HCT116 (cell line): Measurements from ENCODE around the gene TFCP2. TPM values are rescaled to one million over a fixed set of nuclear protein-coding genes. Genes with fewer than 3 reads are reported as not detected.

Experiments used
- ATAC-seq: fragments of 200-7000 bp; cut with Tn5 transposase; 2 replicates; pipeline ENCODE4 v1.9.1; 2020; ENCODE audit warnings: mild to moderate bottlenecking, moderate library complexity
- BruUV-seq: library from RNA; stranded (reverse); fragments of 400-500 nt; replicated peaks from 2 replicates; lab custom pipeline; 2021; lab: Mats Ljungman, UMichigan
- CTCF ChIA-PET: fragments of 300-600 bp; sonication (Branson Sonifier 250); formaldehyde crosslinking; loops from one replicate; lab custom pipeline; 2021; ENCODE audit warnings: antibody characterized with exemption; lab: Charles Lee
- POLR2A ChIA-PET: fragments of 300-600, 350-600 bp; sonication (Branson Sonifier 250); formaldehyde crosslinking; loops from one replicate; lab custom pipeline; 2021; ENCODE audit warnings: antibody characterized with exemption; lab: Charles Lee
- RAD21 ChIA-PET, 2 experiments: fragments of 300-600 bp; sonication (Branson Sonifier 250); formaldehyde crosslinking; loops; one replicate each; lab custom pipeline; 2023; ENCODE audit warnings: low total read pairs in 2 of 2; ENCODE audit not compliant: uncharacterized antibody in 2 of 2, unreplicated experiment in 2 of 2, low non-redundant PET in 1 of 2; lab: Charles Lee
- DNase-seq: peaks from one replicate; pipeline ENCODE4 v3.0.0-alpha.2; 2010; ENCODE audit warnings: low read depth, low spot score
- H2AFZ ChIP-seq: fragments of 200-600 bp; shearing (Covaris generic), sonication (generic); 2 replicates; pipeline ENCODE4 v1.6.1; 2017; ENCODE audit warnings: low read depth, mixed run types, mixed read lengths, antibody characterized with exemption, low read length; ENCODE audit not compliant: poor library complexity, severe bottlenecking
- H3K27ac ChIP-seq: 2 replicates; pipeline ENCODE4 v1.5.1; 2012; ENCODE audit warnings: low read depth, low read length
- H3K27me3 ChIP-seq: fragments of 200-600 bp; sonication (generic); 2 replicates; pipeline ENCODE4 v1.6.1; 2016; ENCODE audit warnings: mixed run types, low read length, mixed read lengths; ENCODE audit not compliant: insufficient read depth
- H3K36me3 ChIP-seq, 2 experiments: fragments of 200-500 bp in 1 of 2; fragments of 200-600 bp in 1 of 2; sonication (Bioruptor generic) in 1 of 2; sonication (generic) in 1 of 2; 2 replicates each; pipeline versions ENCODE4 v1.5.1 to v1.6.1; 2014 to 2016; ENCODE audit warnings: low read length in 2 of 2, inconsistent platforms in 1 of 2, mixed read lengths in 1 of 2, mixed run types in 1 of 2; ENCODE audit not compliant: insufficient read depth in 2 of 2, control insufficient read depth in 1 of 2
- H3K4me1 ChIP-seq, 2 experiments: fragments of 200-600 bp in 1 of 2; sonication (generic) in 1 of 2; 2 replicates each; pipeline versions ENCODE4 v1.5.1 to v1.6.1; 2012 to 2017; ENCODE audit warnings: low read length in 2 of 2, inconsistent platforms in 1 of 2, mild to moderate bottlenecking in 1 of 2, mixed read lengths in 1 of 2, mixed run types in 1 of 2, moderate library complexity in 1 of 2; ENCODE audit not compliant: insufficient read depth in 2 of 2, control insufficient read depth in 1 of 2
- H3K4me2 ChIP-seq: fragments of 200-600 bp; sonication (generic); 2 replicates; pipeline ENCODE4 v1.6.1; 2017; ENCODE audit warnings: mixed run types, low read length, mixed read lengths
- H3K4me3 ChIP-seq, 2 experiments: fragments of 200-600 bp in 1 of 2; sonication (generic) in 1 of 2; replicated peaks in 1 of 2; 2 replicates each; pipeline ENCODE4 v1.5.1; 2011 to 2016; ENCODE audit warnings: low read length in 2 of 2, control low read depth in 1 of 2, low read depth in 1 of 2, mild to moderate bottlenecking in 1 of 2, mixed read lengths in 1 of 2, mixed run types in 1 of 2
- H3K79me2 ChIP-seq: fragments of 200-600 bp; sonication (generic); 2 replicates; pipeline ENCODE4 v1.6.1; 2017; ENCODE audit warnings: mild to moderate bottlenecking, mixed run types, low read length, moderate library complexity, mixed read lengths; ENCODE audit not compliant: insufficient read depth
- H3K9ac ChIP-seq: fragments of 200-600 bp; sonication (generic); 2 replicates; pipeline ENCODE4 v1.6.1; 2016; ENCODE audit warnings: low read length, mixed read lengths
- H3K9me2 ChIP-seq: fragments of 200-600 bp; sonication (generic), shearing (Covaris generic); 2 replicates; pipeline ENCODE4 v1.6.1; 2017; ENCODE audit warnings: mixed run types, mild to moderate bottlenecking, moderate library complexity; ENCODE audit not compliant: insufficient read depth
- H3K9me3 ChIP-seq, 2 experiments: fragments of 200-500 bp in 1 of 2; fragments of 200-600 bp in 1 of 2; sonication (Bioruptor generic) in 1 of 2; sonication (generic) in 1 of 2; 2 replicates each; pipeline ENCODE4 v1.6.1; 2014 to 2017; ENCODE audit warnings: low read length in 2 of 2, mixed read lengths in 2 of 2, inconsistent platforms in 1 of 2, low read depth in 1 of 2, mild to moderate bottlenecking in 1 of 2, mixed run types in 1 of 2, moderate library complexity in 1 of 2; ENCODE audit not compliant: control insufficient read depth in 1 of 2, insufficient read depth in 1 of 2
- H4K20me1 ChIP-seq: fragments of 200-600 bp; sonication (generic), shearing (Covaris generic); 2 replicates; pipeline ENCODE4 v1.6.1; 2017; ENCODE audit warnings: mixed run types, mild to moderate bottlenecking, moderate library complexity; ENCODE audit not compliant: insufficient read depth
- CBX3 ChIP-seq: IDR thresholded peaks from 2 replicates; pipeline ENCODE4 v1.6.1; 2012; ENCODE audit warnings: low read depth
- EGR1 ChIP-seq: IDR thresholded peaks from 2 replicates; pipeline ENCODE4 v1.6.1; 2012; ENCODE audit warnings: low read depth
- EZH2 ChIP-seq: fragments of 200-600 bp; sonication (generic); IDR thresholded peaks from 2 replicates; pipeline ENCODE4 v1.6.1; 2017; ENCODE audit warnings: antibody characterized with exemption, mixed run types
- EZH2phosphoT487 ChIP-seq: fragments of 200-600 bp; IDR thresholded peaks from 2 replicates; pipeline ENCODE4 v1.6.1; 2018; ENCODE audit warnings: antibody characterized with exemption, borderline replicate concordance
- JUND ChIP-seq: IDR thresholded peaks from 2 replicates; pipeline ENCODE4 v1.6.1; 2012
- POLR2AphosphoS5 ChIP-seq: IDR thresholded peaks from 2 replicates; pipeline ENCODE4 v1.6.1; 2011; ENCODE audit warnings: mild to moderate bottlenecking, low read depth, low read length, moderate library complexity
- TCF7L2 ChIP-seq: IDR thresholded peaks from 2 replicates; pipeline ENCODE4 v1.7.0; 2011; ENCODE audit warnings: borderline replicate concordance, inconsistent platforms; ENCODE audit not compliant: insufficient read depth, insufficient read length; ENCODE audit errors: extremely low read depth
- YY1 ChIP-seq: IDR thresholded peaks from 2 replicates; pipeline ENCODE4 v1.6.1; 2011; ENCODE audit warnings: low read length, low read depth, moderate library complexity, mild to moderate bottlenecking; ENCODE audit not compliant: insufficient replicate concordance; ENCODE audit errors: extremely low read depth
- ZNF274 ChIP-seq: fragments of 200-500 bp; sonication (Bioruptor generic); IDR thresholded peaks from 2 replicates; pipeline ENCODE4 v1.6.1; 2014; ENCODE audit warnings: mild to moderate bottlenecking, low read depth, low read length, inconsistent platforms
- intact Hi-C: fragments of 100-400 bp; cut with micrococcal nuclease; formaldehyde crosslinking; loops from 2 replicates; pipeline ENCODE4 v1.10.0; 2022
- total RNA-seq: library from RNA; stranded (reverse); gene quantifications from one replicate; pipeline ENCODE4 v1.2.1, GENCODE V29; 2021; ENCODE audit not compliant: unreplicated experiment
- TF ChIP-seq, protein P1 (sequence below): IDR thresholded peaks from 2 replicates; pipeline ENCODE4 v1.6.1; 2012

The TFCP2 gene
- total RNA-seq, 1 experiment from 2014 or later = 31.6 TPM

DNA sequence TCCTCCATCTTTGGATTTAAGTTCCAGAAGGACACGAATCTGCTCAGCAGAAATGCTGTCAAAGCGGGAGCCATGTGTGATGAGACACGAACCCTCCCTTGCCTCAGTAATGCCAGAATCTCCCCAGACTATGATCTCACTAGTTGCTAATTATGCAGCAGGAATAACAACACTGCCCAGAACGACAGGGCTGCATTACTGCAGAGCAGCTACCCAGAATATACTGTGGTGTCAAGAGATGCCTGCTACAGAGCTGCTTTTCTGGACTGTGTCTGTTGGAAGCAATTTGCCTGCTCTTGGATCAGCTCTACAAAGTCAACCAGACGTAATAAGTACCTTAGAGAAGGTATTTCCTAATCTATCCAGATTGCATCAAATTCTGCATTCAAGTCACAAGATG lies 95.0 kb downstream of the TFCP2 start:
- peaks cover 4 to 9% of the 10 kb centered on the region in 2 experiments; a peak in 2 of 4 replicates for H3K36me3 ChIP-seq
- no peaks in the 10 kb centered on the region for H3K9me2 ChIP-seq
- H3K27me3 ChIP-seq = no peaks in the 10 kb centered on the region
- ATAC-seq (no peak), DNase-seq (no peak)
- ChIA-PET POLR2A (no interaction called here), CTCF (no interaction called here), RAD21 (no interaction called here)
- no peak overlapping the region for H3K27ac ChIP-seq
- no peaks in the 10 kb centered on the region for H3K9me3 ChIP-seq
- H2AFZ ChIP-seq = no peak overlapping the region
- no peak overlapping the region for H3K4me2 ChIP-seq
- no peak overlapping the region for H3K4me3 ChIP-seq
- intact Hi-C loops = no loop called here
- H4K20me1 ChIP-seq = no peaks in the 10 kb centered on the region
- H3K9ac ChIP-seq = no peak overlapping the region
- peaks cover 5 to 9% of the 10 kb centered on the region in 2 experiments; a peak in 3 of 4 replicates for H3K4me1 ChIP-seq
- no peak for TF ChIP-seq YY1
- TF ChIP-seq JUND = no peak
- TF ChIP-seq CBX3 = no peak
- no peak for TF ChIP-seq EZH2
- TF ChIP-seq EGR1 = no peak
- TF ChIP-seq TCF7L2 = no peak
- no peak for TF ChIP-seq ZNF274
- TF ChIP-seq EZH2phosphoT487 = no peak
- TF ChIP-seq, protein P1, sequence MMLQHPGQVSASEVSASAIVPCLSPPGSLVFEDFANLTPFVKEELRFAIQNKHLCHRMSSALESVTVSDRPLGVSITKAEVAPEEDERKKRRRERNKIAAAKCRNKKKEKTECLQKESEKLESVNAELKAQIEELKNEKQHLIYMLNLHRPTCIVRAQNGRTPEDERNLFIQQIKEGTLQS = no peak
- TF ChIP-seq POLR2AphosphoS5 = no peak
- peaks cover 12% of the 10 kb centered on the region; the same call in 1 of the 2 replicates for H3K79me2 ChIP-seq
- BruUV-seq = no TSS peak
